Retinal pigment epithelial cell (primary cell): ENCODE results near the gene PIH1D1.
"Not testable (repeated sequence)": the region's sequence is repeated elsewhere in the genome, so short reads cannot be mapped to it uniquely, and the experiment has no call there.

Source experiments
- DNase-seq: peaks from one replicate; pipeline ENCODE4 v3.0.0-alpha.2; 2010; ENCODE audit warnings: low read depth
- H3K4me3 ChIP-seq: 2 replicates; pipeline ENCODE4 v1.5.1; 2011; ENCODE audit warnings: mild to moderate bottlenecking, low read length, control low read depth, moderate library complexity
- CTCF ChIP-seq: conservative IDR thresholded peaks from 2 replicates; pipeline ENCODE4 v1.5.1; 2011; ENCODE audit warnings: low read depth, low read length, control low read depth, inconsistent platforms

PIH1D1 gene

GRCh38 chr19:49461656-49462055 lies 10.0 kb upstream of the PIH1D1 start:
- TF ChIP-seq CTCF = no peak
- H3K4me3 ChIP-seq = no peak overlapping the region
- no peak for DNase-seq

DNA sequence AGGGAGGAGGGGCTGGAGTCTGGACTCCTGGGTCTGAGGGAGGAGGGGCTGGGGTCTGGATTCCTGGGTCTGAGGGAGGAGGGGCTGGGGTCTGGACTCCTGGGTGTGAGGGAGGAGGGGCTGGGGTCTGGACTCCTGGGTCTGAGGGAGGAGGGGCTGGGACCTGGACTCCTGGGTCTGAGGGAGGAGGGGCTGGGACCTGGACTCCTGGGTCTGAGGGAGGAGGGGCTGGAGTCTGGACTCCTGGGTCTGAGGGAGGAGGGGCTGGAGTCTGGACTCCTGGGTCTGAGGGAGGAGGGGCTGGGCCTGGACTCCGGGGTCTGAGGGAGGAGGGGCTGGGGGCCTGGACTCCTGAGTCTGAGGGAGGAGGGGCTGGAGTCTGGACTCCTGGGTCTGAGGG lies 9.5 kb upstream of the PIH1D1 start:
- DNase-seq, H3K4me3 ChIP-seq: not testable (repeated sequence)

DNA sequence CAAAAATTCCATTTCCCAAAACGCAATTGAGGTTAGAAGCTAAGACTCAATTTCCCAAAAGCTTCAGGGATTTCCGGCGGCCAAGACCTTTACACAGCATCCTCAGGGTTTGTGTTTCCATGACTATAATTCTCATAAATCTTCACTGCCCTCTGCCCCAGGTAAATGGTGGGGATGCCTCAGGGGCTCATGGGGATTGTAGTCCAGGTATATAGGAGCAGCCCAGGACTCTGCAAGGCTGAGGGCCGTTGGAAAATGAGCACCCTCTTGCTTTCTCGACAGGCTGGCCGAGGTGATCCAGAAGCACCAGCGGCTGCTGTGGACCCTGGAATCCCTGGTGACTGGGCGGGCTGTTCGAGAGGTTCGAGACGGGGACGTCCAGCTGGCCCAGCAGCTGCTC lies 7.8 kb upstream of the PIH1D1 start:
- TF ChIP-seq CTCF = no peak
- no peak overlapping the region for H3K4me3 ChIP-seq
- no peak for DNase-seq

- TF ChIP-seq CTCF = no peak
- DNase-seq = no peak
- H3K4me3 ChIP-seq = no peak overlapping the region
These were observed 6.9 kb upstream of the PIH1D1 start for GRCh38 chr19:49458567-49458903.

- no peak overlapping the region for H3K4me3 ChIP-seq
- TF ChIP-seq CTCF = no peak
- no peak for DNase-seq
These were observed 4.7 kb upstream of the PIH1D1 start for GRCh38 chr19:49456326-49456725.

DNA sequence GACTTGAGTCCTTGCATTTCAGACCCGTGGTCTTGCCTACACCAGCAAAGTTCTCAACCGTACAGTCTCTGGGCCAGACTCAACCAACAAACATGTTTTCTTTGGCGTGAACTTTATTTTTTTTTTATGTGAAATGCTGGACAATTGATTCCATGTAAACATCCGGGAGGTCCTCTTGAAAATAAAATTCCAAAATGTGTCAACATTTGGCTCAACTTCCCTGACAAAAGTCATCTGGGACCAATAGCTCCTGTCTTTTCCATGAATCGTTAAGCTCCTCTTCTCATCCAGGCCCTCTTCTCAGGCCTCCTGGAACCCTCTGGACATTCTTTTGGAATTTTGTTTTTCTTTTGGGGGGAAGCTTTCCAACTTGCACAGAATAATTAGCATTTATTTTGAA lies 4.2 kb upstream of the PIH1D1 start:
- DNase-seq = no peak
- TF ChIP-seq CTCF = no peak
- H3K4me3 ChIP-seq = no peak overlapping the region

GRCh38 chr19:49453757-49454240 lies 2.2 kb upstream of the PIH1D1 start:
- no peak for TF ChIP-seq CTCF
- H3K4me3 ChIP-seq = peak overlapping the region; percentile 81
- DNase-seq = no peak
